CD4-positive, alpha-beta T cell treated with Interferon gamma for 1 hour (primary cell): ENCODE measurements around the gene GATAD1.

Experiments
- DNase-seq: peaks from one replicate; pipeline ENCODE4 v3.0.0-alpha.2; 2020

GATAD1 gene

GRCh38 chr7:92485267-92485892, 38.1 kb downstream of the GATAD1 start:
- no peak for DNase-seq

GRCh38 chr7:92485974-92486373, 38.7 kb downstream of the GATAD1 start:
- DNase-seq = no peak

- DNase-seq = no peak
Measured at GRCh38 chr7:92487804-92488203, 40.5 kb downstream of the GATAD1 start.

GRCh38 chr7:92489634-92490033, 42.4 kb downstream of the GATAD1 start:
- DNase-seq = no peak

- no peak for DNase-seq
Measured at GRCh38 chr7:92496876-92497275, 49.6 kb downstream of the GATAD1 start.

GRCh38 chr7:92498557-92498956, 51.3 kb downstream of the GATAD1 start:
- no peak for DNase-seq

GRCh38 chr7:92503767-92504166, 56.5 kb downstream of the GATAD1 start:
- DNase-seq = no peak

GRCh38 chr7:92504563-92504962, 57.3 kb downstream of the GATAD1 start:
- no peak for DNase-seq

- DNase-seq = no peak
Measured at GRCh38 chr7:92506363-92506762, 59.1 kb downstream of the GATAD1 start.

GRCh38 chr7:92508946-92509345, 61.7 kb downstream of the GATAD1 start:
- no peak for DNase-seq
